ENCODE data around the gene KRTAP22-2.

The KRTAP22-2 gene

GRCh38 chr21:30577766-30578165, 12.4 kb downstream of the KRTAP22-2 start:
- TF ChIP-seq TEAD4 (IDR thresholded peaks at IDR 0.05) (no peak), CREB1 (IDR thresholded peaks at IDR 0.05; ENCODE audit: low read depth) (no peak), TAF1 (IDR thresholded peaks at IDR 0.05; ENCODE audit: low read depth) (no peak), RAD21 (IDR thresholded peaks at IDR 0.05; ENCODE audit: low read depth) (no peak), USF1 (IDR thresholded peaks at IDR 0.05) (no peak), EGR1 (IDR thresholded peaks at IDR 0.05) (no peak)

GRCh38 chr21:30567617-30568016, 22.6 kb downstream of the KRTAP22-2 start:
- TF ChIP-seq RAD21 (IDR thresholded peaks at IDR 0.05; ENCODE audit: low read depth) (no peak), TCF12 (IDR thresholded peaks at IDR 0.05; ENCODE audit: low read depth) (no peak), REST (IDR thresholded peaks at IDR 0.05; ENCODE audit: low read depth) (no peak)

GRCh38 chr21:30563630-30564029, 26.6 kb downstream of the KRTAP22-2 start:
- TF ChIP-seq TEAD4 (IDR thresholded peaks at IDR 0.05): no peak
- no peak for TF ChIP-seq EP300 (IDR thresholded peaks at IDR 0.05; ENCODE audit: borderline replicate concordance)
- no peak for TF ChIP-seq ZBTB7A (IDR thresholded peaks at IDR 0.05; ENCODE audit: low read depth)
- TF ChIP-seq RAD21 (IDR thresholded peaks at IDR 0.05; ENCODE audit: low read depth): no peak
- no peak for TF ChIP-seq YY1 (IDR thresholded peaks at IDR 0.05; ENCODE audit: low read depth)
- TF ChIP-seq USF1 (IDR thresholded peaks at IDR 0.05): no peak
- TF ChIP-seq CEBPB (IDR thresholded peaks at IDR 0.05): no peak
- no peak for TF ChIP-seq FOXM1 (IDR thresholded peaks at IDR 0.05; ENCODE audit: borderline replicate concordance, low read depth)
- TF ChIP-seq CREB1 (IDR thresholded peaks at IDR 0.05; ENCODE audit: low read depth): no peak
- no peak for TF ChIP-seq REST (IDR thresholded peaks at IDR 0.05; ENCODE audit: low read depth)
- TF ChIP-seq NFIC (IDR thresholded peaks at IDR 0.05): no peak
- no peak for TF ChIP-seq TCF12 (IDR thresholded peaks at IDR 0.05; ENCODE audit: low read depth)
- no peak for TF ChIP-seq EGR1 (IDR thresholded peaks at IDR 0.05)
- no peak for TF ChIP-seq MAX (IDR thresholded peaks at IDR 0.05)

GRCh38 chr21:30563072-30563471, 27.1 kb downstream of the KRTAP22-2 start:
- TF ChIP-seq NFIC (IDR thresholded peaks at IDR 0.05) (no peak), REST (IDR thresholded peaks at IDR 0.05; ENCODE audit: low read depth) (no peak), CEBPB (IDR thresholded peaks at IDR 0.05) (no peak), RAD21 (IDR thresholded peaks at IDR 0.05; ENCODE audit: low read depth) (no peak), YY1 (IDR thresholded peaks at IDR 0.05; ENCODE audit: low read depth) (no peak), CREB1 (IDR thresholded peaks at IDR 0.05; ENCODE audit: low read depth) (no peak), ZBTB7A (IDR thresholded peaks at IDR 0.05; ENCODE audit: low read depth) (no peak), TCF12 (IDR thresholded peaks at IDR 0.05; ENCODE audit: low read depth) (no peak), MAX (IDR thresholded peaks at IDR 0.05) (no peak), USF1 (IDR thresholded peaks at IDR 0.05) (no peak), EGR1 (IDR thresholded peaks at IDR 0.05) (no peak), TAF1 (IDR thresholded peaks at IDR 0.05; ENCODE audit: low read depth) (no peak), FOXM1 (IDR thresholded peaks at IDR 0.05; ENCODE audit: borderline replicate concordance, low read depth) (no peak), TEAD4 (IDR thresholded peaks at IDR 0.05) (no peak), EP300 (IDR thresholded peaks at IDR 0.05; ENCODE audit: borderline replicate concordance) (no peak)

Data from Ishikawa (cell line).